Gastroesophageal sphincter (tissue), 3 donors: ENCODE measurements around the gene OR56A4.

ENCODE experiments used
- CTCF ChIP-seq, 4 experiments: fragments of 200-600 bp in 2 of 4; fragments of 450-650 bp in 2 of 4; sonication (generic) in 1 of 4; IDR thresholded peaks; one replicate each; pipeline ENCODE4 v1.5.1; 2017 to 2019; ENCODE audit warnings: antibody characterized with exemption in 4 of 4, mild to moderate bottlenecking in 2 of 4, moderate library complexity in 2 of 4
- POLR2A ChIP-seq, 2 donors: fragments of 450-650 bp; IDR thresholded peaks; one replicate each; pipeline ENCODE4 v1.6.1; 2017; ENCODE audit warnings: antibody characterized with exemption in 2 of 2, mild to moderate bottlenecking in 2 of 2, moderate library complexity in 1 of 2

GRCh38 chr11:5967708-5968107 is 39.0 kb downstream of the OR56A4 start:
- TF ChIP-seq CTCF (IDR thresholded peaks at IDR 0.05) (no peak), POLR2A (IDR thresholded peaks at IDR 0.05) (no peak)
